HG02943 (cell line): ENCODE measurements around the gene MAPKAPK3.

ENCODE experiments used
- ATAC-seq: cut with Tn5 transposase; IDR thresholded peaks from one replicate; pipeline ENCODE4 v1.9.1; 2021; ENCODE audit warnings: mild to moderate bottlenecking, low read depth, moderate library complexity; ENCODE audit not compliant: unreplicated experiment

Gene MAPKAPK3

DNA sequence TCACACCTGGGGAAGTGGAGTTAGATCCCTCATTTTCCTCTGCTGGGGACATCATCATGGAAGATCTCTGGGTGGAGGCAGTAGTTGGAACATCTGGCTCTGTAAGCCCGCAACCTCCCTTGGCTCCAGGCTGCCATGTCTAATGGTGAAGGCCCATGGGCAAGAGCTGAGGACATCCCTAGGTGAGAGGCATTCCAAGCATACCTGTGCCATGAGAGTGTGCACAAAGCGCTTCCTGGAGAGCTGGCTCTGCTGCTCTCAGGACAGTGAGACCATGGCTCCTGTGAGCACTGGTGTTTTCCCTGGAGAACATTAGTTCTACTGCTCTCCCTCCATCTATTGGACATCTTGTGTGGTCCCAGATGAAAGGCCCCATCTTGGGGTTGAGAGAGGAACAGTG is 7.7 kb downstream of the MAPKAPK3 start:
- no peak for ATAC-seq

DNA sequence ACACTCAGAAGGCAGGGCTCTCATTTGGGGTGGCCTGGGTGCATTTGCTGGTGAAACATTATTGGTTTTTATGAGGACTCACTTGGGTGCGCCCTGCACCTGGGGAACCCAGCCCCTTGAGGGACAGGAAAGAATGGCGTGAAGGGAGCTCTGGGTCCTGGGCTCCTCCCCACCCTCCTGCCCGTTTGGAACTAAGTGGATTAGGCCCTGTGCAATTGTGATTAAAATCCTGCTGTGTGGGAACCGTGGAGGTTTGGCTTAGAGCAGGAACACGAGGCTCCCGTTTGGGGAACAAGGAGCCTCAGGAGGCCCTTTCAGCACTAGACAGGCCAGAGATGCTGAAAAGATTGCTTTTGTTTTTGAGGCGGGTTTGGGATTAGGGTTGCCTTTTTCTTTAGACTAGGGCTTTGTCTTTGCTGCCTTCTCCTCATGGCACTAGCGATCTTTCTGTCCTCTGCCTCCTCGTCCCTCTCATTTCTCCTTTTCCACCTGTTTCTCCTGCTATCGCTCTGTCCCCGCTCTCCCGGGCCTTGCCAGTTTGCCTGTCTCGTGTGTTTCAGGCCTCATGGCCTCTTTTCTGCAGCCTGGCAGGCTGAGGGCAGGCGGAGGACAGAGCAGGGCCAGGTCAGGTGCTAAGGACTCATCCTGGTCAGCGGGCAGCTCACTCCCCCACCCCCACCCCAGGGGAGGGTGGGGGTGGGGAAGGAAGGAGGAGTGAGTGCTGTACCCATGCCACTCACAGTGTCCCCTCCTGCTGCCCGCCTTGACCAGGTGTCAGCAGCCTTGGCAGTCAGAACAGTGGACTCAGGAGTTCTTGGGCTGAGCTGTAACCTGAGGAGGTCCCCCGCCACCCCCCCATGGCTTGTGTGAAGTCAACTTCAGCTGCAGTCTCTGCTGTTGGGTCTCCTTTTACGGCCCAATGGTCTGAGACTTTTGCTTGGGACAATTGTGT is 8.6 kb downstream of the MAPKAPK3 start:
- no peak for ATAC-seq

DNA sequence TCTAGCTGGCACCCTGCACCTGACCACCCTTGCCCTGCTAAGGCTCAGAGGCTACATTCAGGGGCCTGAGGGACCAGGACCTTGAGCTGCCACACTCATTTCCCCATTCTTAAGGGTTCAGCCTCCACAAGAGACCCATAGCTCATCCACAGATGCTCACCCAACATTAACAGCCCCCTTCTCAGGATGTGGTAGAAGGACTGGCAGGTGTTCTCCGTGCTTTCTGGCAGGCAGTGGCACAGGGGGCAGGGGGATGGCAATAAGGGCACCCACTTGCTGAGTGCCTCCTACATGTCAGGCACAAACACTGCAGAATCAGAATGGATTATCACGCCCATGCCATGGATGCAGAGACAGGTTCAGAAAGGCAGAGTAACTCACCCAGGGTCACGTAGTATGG is 9.4 kb downstream of the MAPKAPK3 start:
- ATAC-seq = no peak

DNA sequence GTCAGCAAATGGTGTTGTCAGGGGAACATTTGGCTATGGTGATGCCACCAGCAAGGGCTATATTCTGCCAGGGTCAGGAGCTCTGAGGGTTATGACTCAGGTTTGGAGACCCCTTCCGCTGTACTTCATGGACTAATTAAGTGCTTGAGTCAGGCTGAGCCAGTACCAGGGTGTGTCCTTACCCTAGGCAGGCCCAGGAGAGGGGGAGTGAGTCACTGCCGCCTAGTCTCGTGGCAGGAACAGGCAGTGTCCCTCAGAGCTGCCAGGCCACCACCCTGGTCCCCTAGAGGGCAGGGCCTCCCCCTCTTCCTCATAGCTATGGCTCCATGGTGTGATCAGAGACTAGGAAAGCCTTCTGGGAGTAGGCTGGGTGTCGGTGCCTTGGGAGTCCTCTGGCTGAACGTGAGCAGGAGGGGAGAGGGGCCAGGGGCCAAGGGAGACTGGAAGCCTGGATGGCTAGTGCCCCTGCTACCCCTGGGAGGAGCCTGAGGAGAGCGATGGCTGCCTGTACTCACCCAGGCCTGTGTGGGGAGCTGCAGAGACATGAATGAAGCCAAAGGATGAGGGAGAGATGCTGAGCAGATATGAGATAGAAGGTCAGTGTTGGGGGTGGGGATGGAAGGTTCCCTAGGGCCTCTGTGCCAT is 10.6 kb downstream of the MAPKAPK3 start:
- ATAC-seq = no peak

DNA sequence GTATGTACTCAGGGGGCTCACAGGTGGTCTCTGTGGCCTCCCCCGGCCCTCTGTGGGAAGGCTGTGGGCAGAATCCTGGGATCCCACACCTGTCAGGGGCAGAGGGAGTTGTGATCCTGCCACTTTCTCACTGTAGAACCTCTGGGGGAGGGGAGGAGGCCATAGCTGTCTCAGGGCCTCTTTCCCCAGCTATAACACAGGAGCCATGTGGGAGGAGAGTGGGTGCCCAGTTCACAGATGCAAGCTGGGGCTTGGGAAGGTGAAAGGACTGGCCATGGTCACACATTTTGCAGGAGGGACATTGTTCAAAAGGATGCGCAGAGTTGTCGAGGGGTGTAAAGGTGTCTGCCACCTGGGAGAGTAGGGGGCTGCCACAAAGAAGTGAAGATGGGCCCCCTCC is 11.7 kb downstream of the MAPKAPK3 start:
- no peak for ATAC-seq

DNA sequence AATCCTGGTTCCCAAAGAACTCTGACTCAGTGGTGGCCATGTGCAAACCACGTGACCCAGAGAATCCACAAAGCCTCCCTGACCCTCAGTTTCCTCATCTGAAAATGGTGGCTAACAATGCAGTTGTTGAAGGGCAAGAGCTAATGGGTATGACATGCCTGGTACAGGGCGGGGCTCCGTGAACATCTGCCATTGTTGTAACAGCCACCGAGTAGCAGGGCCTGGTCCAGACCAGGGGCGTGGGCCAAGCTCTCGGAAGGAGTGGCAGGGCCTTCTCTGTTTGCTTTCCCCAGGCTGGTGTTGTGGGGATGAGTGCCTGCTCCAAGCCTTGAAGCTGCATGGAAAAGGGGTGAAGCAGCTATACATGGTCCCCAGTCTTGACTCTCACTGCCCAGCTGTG is 13.4 kb downstream of the MAPKAPK3 start:
- ATAC-seq = no peak

DNA sequence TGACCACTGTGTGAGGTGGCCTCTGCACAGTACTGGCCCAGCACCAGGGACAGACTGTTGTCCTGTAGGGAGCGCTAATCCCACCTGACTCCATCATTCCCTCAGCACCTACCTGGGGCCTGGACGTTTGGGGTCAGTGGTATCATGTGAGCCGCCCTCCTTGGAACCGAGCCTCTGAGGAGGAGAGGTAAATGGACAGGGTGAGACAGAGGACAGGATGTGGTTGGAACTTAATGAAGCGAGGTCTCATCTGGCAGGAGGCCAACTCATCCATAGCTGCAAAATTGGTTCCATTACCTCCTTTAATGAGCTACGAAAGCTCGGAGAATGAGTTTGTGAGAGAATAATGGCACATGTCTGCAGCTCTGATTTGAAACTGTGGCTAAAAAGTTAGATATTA is 13.9 kb downstream of the MAPKAPK3 start:
- ATAC-seq = no peak

DNA sequence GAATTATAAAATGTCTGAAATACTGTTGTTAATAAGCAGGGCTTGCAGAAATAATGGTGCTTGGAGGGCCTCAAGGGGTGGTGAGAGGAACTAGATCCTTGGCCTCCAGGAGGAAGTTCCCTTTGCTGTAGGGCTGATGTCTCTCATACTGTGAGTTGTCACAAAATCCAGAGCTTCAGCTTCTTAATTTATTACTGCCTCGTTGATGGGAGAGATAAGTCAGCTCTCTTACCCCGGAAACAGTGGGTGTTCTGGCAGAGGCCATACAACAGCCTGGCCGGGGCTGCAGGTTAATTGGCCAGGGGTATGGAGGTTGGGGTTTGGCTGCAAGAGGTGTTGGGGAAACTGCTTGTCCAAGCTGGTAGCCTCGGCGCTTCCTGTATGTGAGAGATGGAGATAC is 15.5 kb downstream of the MAPKAPK3 start:
- no peak for ATAC-seq

DNA sequence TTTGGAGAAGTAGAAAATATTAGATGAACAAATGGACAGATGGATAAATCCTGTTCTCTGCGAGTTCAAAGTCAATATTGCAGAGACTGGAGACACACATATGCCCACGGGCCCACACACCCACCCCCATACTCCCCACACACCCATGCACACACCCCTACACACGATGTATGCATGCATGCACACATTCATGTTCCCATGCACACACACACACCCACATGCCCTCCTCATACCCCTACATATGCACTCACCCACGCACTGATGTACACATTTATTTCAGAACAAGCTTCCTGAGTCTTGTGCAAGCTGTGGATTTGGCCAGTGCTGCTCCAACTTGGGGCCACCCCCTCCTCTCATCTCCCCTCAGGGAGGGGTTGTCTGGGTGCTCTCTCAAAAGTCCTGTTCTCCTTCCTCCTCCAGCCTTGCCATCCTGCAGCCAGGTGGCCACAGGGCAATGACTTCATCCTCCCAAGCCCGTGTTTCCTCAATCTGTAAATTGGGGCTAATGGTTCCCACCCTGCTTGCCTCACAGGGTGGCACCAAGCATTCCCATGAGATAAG is 16.4 kb downstream of the MAPKAPK3 start:
- ATAC-seq = no peak

DNA sequence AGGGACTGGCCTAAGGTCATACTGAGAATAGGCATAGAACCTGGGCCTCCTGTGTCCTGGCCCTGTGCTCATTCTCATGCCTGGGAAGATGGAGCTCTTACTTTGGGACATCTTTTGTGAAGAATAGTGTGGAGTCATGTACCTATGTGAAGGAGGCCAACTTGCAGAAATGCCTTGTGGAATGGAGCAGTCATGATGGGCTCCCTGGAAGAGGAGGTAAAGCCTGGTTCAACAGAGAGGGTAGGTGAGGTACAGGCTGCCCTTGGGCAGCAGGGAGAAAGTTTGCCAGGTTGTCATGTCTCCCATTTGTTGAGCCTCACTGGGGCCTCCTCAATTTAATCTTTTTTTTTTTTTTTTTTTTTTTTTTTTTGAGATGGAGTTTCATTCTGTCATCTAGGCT is 18.1 kb downstream of the MAPKAPK3 start:
- ATAC-seq = no peak

DNA sequence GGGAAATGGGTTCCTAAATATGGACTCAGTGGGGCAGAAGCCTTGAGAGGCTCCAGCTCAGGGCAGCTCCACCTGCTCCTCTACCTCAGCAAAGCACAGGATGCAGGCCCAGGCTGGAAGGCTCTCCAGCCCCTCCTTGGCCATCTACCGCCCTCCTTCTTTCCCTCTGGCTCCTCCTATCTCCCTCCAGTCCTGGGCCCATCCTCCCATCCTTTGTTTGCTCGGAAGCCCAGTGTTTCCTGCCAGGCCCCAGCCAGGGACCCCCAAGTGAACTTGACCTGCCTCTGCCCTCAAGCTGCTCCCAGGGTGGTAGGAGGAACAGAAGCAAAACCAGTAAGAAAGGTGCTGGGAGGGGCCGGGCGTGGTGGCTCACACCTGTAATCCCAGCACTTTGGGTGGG is 20.1 kb downstream of the MAPKAPK3 start:
- no peak for ATAC-seq

DNA sequence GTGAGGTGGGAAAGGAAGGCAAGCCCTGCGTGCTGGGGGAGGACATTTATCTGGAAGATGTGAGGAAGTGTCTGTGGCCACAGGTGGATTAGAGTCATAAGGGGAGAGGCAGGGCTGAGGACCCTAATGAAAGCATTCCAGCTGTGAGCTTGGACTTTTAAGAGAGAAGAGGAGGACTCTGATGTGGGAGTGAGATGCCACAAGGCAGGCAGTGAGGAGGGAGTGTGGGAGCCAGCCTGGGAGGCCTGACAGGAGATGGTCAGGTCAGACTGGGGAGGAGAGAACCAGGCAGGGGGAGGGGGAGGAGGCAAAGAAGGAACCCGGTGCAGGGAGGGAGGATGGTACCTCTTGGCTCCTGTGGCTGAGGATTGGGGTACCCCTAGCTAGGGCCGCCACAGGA is 21.0 kb downstream of the MAPKAPK3 start:
- ATAC-seq = no peak

DNA sequence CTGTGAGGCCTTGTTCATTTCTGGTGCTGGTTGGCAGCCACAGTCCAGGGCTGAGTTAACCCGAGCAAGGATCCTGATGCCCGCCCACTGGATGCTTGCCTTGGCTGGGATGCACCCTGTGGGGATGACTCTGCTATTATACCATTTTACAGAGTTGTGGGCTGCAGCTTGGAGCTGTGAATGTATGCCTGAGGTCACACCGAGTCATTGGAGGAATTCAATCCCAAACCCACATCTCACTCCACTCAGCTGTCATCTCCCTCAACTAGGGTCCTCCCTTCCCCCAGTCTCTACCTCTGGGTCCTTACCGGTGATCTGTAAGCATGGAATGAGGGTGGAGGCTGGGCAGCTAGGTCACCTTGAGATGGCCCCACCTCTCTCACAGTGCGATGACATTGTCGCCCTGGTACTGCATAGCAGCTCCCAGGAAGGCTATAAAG is 22.1 kb downstream of the MAPKAPK3 start:
- no peak for ATAC-seq

DNA sequence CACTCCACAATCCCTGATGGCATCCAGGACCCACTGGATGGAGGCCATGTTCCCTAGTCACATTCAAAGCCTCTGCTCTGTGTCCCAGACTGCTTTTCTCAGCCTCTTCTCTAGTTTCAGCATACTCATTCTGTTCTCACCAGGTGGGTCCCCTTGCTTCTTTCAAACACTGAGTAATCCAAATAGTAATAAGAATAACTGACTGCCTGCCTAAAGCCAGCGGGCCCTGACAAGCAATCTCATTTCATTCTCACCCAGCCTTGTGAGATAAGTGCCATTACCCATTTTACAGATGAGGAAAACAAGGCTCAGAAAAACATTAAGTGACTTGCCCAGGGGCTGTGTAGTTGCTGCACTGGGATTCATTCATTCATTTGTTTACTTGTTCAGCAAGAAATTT is 25.4 kb downstream of the MAPKAPK3 start:
- ATAC-seq = no peak

DNA sequence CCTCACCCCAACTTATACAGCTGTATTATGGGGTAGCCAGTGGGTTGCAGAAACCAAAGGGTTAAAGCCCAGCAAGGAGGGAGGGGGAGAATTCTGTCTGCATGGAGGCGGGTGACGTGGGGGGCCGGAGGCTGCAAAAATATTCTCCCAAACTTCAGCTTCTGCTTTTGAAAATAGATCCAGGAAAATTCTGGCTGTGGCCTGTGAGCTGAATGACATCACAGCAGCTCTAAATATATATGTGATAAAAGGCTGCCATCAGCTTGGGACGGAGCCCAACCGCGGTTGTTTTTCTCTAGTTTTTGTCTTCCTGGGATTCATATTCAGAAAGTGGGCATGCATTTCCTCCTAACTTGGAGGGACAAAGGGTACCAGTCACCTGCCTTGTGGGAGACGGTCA is 27.6 kb downstream of the MAPKAPK3 start:
- ATAC-seq = no peak

DNA sequence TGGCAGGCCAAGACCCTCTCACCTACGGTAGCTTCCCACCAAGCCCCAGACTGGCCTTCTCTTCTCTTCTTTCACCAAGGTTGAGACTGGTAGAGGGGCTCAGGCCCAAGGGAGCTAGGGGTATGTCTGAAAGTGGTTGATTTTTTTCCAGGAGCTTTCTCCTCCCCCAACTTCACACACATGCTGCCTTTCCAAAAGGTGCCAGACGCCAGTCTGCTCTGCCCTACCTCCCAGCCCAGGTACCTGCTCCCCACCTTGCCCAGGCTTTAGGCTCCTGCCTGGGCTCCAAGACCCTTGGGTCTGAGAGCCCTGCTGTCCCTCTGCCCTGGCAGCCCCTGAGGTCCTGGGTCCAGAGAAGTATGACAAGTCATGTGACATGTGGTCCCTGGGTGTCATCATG is 28.4 kb downstream of the MAPKAPK3 start:
- ATAC-seq = no peak

DNA sequence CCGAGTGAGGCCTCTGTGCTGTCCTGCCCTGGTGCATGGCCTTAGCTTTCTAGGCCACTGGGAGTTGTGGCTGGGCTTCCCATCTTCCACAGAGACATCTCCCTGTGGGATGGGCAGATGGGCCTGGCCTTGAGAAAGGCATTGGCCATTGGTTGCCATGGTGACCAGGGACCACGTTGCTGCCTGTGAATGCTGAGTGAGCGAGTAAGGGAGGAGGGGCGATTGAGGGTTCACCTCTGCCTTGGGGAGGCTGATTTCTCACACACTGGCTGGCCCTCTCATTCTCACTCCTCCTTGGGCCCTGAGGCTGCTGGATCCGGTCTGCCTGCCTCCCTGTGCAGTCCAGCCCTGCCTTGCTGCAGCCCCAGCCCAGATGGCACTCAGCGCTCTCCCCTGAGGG is 31.4 kb downstream of the MAPKAPK3 start:
- ATAC-seq = no peak

DNA sequence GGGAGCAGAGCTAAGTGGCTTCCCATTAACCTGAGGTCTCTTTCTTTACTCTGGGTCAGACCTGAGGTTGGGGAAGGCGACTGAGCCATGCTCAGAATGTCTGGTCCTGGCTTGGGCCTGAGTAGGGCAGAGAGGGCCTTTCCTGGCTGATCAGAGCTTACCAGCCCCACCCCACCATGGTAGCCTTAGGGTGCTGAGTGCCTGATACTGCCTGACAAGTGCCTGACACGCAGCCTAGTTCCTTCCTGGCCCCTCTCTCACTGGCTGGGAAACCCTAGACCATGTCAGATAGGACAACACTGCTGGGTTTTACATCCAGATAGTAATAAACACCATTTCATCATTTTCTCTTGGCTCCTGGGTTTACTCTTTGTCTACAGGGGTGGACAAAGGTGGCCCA is 32.0 kb downstream of the MAPKAPK3 start:
- no peak for ATAC-seq

DNA sequence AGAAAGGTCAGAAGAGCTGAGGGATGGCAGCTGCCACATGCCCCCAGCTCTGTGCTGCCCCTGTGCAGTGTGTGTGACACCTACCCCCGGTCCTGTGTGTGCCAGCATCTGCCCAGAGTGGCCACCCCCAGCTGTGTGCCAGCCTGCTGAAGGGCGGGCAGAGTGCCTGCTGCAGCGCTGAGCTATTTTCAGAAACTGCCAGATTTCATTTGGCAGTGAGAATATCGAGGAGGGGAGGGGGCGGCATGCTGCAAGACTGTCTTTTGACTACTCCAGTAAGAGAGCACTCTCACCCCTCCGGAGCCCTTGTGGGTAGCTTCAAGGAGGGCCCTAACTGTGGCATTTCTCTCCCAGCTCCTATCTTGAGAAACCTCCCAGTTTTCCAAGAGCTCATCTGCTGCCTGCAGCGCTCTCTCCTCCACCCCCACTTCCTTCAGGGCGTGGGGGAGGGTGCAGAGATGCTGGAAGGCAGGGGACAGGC is 32.5 kb downstream of the MAPKAPK3 start:
- ATAC-seq = no peak

DNA sequence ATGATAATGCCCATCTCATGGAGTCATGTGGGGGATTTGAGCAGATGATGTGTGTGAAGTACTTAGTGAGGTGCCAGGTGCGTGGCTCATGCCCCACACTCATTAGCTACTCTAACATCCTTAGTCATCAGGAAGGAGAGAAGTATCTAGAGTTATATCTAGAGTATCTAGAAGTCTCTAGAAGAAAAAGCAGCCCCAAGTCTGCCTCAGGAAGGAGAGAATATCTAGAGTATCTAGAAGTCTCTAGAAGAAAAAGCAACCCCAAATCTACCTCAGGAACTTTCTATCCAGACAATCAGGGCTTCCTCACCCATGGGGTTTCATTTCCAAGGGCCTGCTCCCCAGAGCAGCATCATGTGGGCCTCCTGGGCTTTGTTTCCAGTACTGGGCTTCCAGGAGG is 33.1 kb downstream of the MAPKAPK3 start:
- no peak for ATAC-seq

DNA sequence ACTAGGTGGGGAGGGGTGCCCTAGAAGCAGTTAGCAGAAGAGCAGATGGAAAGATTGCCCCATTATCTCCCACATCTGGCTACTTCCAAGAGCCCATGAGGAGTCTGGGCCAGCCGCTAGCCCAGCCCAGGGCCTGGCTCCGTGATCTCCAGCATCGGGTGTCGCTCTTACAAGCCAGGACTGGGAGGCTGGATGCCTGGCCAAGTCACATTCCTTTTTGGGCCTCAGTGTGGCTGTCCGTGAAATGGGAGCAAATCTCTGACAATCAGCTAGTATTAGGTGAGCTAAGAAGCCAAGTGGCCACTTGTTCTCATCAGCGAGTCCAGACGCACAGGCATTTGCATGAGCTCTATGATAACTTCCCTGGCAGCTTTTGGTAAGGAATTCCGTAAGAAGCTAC is 34.5 kb downstream of the MAPKAPK3 start:
- ATAC-seq = no peak
